ENCODE results near the gene ZMYM3.

The ZMYM3 gene

GRCh38 chrX:71214152-71214551, 39.8 kb downstream of the ZMYM3 start:
- DNase-seq (ENCODE audit: low read depth) = no peak

- DNase-seq (ENCODE audit: low read depth) = no peak
Measured at GRCh38 chrX:71212536-71212935, 41.4 kb downstream of the ZMYM3 start.

- DNase-seq (ENCODE audit: low read depth) = no peak
Measured at GRCh38 chrX:71210816-71211215, 43.1 kb downstream of the ZMYM3 start.

- DNase-seq (ENCODE audit: low read depth) = no peak
Measured at GRCh38 chrX:71199252-71200008, 54.5 kb downstream of the ZMYM3 start.

- no peak for DNase-seq (ENCODE audit: low read depth)
Measured at GRCh38 chrX:71198066-71198465, 55.9 kb downstream of the ZMYM3 start.

GRCh38 chrX:71195964-71196649, 57.8 kb downstream of the ZMYM3 start:
- DNase-seq (ENCODE audit: low read depth) = no peak

- DNase-seq (ENCODE audit: low read depth) = no peak
Measured at GRCh38 chrX:71191248-71191647, 62.7 kb downstream of the ZMYM3 start.

Measured in stimulated activated CD8-positive, alpha-beta memory T cell treated with anti-CD3 and anti-CD28 coated beads, Interleukin-15, amount 100 ng/mL, for 1 hour (primary cell).